ENCODE data around the gene NFS1. TPM values are rescaled to one million over a fixed set of nuclear protein-coding genes. Genes with fewer than 3 reads are reported as not detected.

Gene NFS1
- total and polyA plus RNA-seq, 2 experiments from 2014 or later, result 32.6 to 43.9 TPM

DNA sequence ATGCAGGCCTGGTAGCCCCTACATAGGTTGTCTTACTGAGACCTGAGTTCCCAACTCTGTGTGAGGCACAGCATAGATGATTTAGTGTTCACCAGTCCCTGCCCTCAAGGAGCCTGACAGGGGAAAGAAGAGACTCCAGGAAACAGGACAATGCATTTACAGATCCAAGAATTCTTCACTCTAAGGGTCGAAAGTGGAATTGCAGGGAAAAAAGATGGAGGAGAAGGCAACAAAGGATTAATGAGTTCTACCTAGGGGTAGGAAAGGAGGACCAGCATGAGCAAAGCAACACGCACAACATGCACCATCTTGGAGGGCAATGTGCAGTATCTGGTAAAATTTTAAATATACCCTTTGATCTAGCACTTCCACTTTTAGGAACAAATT lies 77.6 kb downstream of the NFS1 start:
- H3K27me3 ChIP-seq, result no peaks in the 10 kb centered on the region
- H3K4me1 ChIP-seq (ENCODE audit: low read depth), result peaks cover 10% of the 10 kb centered on the region
- H3K36me3 ChIP-seq, result peaks cover 18% of the 10 kb centered on the region
- no peak overlapping the region for H3K4me3 ChIP-seq
- H3K27ac ChIP-seq, result peak overlapping the region; percentile 9
- no peak for DNase-seq (ENCODE audit: low read depth in 1 of 2, low spot score in 1 of 2)
- TF ChIP-seq, protein P1, sequence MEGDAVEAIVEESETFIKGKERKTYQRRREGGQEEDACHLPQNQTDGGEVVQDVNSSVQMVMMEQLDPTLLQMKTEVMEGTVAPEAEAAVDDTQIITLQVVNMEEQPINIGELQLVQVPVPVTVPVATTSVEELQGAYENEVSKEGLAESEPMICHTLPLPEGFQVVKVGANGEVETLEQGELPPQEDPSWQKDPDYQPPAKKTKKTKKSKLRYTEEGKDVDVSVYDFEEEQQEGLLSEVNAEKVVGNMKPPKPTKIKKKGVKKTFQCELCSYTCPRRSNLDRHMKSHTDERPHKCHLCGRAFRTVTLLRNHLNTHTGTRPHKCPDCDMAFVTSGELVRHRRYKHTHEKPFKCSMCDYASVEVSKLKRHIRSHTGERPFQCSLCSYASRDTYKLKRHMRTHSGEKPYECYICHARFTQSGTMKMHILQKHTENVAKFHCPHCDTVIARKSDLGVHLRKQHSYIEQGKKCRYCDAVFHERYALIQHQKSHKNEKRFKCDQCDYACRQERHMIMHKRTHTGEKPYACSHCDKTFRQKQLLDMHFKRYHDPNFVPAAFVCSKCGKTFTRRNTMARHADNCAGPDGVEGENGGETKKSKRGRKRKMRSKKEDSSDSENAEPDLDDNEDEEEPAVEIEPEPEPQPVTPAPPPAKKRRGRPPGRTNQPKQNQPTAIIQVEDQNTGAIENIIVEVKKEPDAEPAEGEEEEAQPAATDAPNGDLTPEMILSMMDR (IDR thresholded peaks at IDR 0.05; ENCODE audit: low read depth, low read length), result no peak
- H3K9me3 ChIP-seq (ENCODE audit: low read depth), result no peaks in the 10 kb centered on the region

DNA sequence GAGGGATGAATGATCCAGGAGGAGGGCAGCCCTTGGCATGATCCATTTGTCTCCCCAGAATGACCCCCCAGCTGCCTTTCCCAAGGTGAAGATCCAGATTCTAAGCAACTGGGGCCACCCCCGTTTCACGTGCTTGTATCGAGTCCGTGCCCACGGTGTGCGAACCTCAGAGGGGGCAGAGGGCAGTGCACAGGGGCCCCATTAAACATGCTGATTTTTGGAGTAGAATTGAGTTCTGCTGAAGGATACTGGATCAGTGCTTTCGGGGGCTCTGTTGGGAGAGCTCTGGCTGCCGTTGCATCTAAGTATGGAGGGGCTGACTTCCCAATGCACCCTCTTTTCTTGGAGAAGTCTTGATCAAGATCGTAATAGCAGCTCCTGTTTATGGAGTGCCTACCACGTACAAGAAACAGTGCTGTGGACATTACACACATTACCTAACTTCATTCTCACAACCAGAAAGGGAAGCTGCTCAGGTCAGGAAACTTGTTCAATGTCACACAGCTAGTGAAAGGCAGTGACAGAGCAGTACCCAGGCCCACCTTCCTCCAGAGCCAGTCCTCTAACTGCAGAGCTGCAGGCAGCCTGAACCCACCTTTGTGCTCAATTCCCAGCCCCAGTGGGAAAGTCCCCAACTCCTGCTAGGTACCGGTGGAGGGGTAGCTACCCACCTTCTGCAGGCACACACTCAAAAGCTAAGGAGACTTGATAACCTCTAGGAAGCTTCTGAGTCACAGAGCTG lies 78.2 kb downstream of the NFS1 start:
- no peak overlapping the region for H3K4me3 ChIP-seq
- H3K27me3 ChIP-seq, result no peaks in the 10 kb centered on the region
- H3K4me1 ChIP-seq (ENCODE audit: low read depth), result peaks cover 10% of the 10 kb centered on the region
- H3K27ac ChIP-seq, result peak overlapping the region; percentile 9
- TF ChIP-seq, protein P1 (IDR thresholded peaks at IDR 0.05; ENCODE audit: low read depth, low read length), result no peak
- DNase-seq (ENCODE audit: low read depth in 1 of 2, low spot score in 1 of 2), result no peak
- no peaks in the 10 kb centered on the region for H3K9me3 ChIP-seq (ENCODE audit: low read depth)
- H3K36me3 ChIP-seq, result peaks cover 14% of the 10 kb centered on the region

DNA sequence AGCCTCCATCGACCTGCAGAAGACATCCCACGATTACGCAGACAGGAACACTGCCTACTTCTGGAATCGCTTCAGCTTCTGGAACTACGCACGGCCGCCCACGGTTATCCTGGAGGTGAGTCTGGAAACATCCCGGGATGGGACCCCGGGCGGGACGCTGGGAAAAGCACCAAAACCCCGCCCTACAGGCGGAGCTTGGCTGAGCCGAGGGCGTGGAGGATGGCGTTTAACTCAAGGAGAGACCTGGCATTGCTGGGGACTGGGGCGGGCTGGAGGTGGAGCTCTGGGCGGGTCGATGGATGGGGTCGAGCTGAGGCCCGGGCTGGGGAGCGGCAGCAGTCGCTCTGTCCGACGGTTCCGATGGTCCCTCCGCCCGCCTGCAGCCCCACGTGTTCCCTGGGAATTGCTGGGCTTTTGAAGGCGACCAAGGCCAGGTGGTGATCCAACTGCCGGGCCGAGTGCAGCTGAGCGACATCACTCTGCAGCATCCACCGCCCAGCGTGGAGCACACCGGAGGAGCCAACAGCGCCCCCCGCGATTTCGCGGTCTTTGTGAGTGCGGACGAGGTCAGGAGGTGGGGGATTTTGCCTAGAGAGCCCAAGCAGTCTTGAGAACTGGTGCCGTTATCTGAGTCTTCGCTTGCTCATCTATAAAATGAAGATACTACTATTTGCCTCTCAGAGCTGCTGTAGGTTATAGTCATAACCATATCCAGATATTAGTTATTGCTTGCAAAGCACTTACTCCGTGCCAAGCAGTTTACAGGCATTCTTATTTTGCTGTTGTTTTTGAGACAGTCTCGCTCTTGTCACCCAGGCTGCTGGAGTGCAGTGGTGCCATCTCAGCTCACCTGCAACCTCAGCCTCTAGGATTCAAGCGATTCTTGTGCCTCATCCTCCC lies 79.7 kb downstream of the NFS1 start:
- H3K4me1 ChIP-seq (ENCODE audit: low read depth), result peaks cover 10% of the 10 kb centered on the region
- H3K27me3 ChIP-seq, result no peaks in the 10 kb centered on the region
- H3K9me3 ChIP-seq (ENCODE audit: low read depth), result no peaks in the 10 kb centered on the region
- no peaks in the 10 kb centered on the region for H3K36me3 ChIP-seq
- peak overlapping the region; percentile 46 for H3K4me3 ChIP-seq
- TF ChIP-seq, protein P1 (IDR thresholded peaks at IDR 0.05; ENCODE audit: low read depth, low read length), result peak; percentile 53
- peak; percentile 86 to 93 for DNase-seq (ENCODE audit: low read depth in 1 of 2, low spot score in 1 of 2)
- H3K27ac ChIP-seq, result no peak overlapping the region

DNA sequence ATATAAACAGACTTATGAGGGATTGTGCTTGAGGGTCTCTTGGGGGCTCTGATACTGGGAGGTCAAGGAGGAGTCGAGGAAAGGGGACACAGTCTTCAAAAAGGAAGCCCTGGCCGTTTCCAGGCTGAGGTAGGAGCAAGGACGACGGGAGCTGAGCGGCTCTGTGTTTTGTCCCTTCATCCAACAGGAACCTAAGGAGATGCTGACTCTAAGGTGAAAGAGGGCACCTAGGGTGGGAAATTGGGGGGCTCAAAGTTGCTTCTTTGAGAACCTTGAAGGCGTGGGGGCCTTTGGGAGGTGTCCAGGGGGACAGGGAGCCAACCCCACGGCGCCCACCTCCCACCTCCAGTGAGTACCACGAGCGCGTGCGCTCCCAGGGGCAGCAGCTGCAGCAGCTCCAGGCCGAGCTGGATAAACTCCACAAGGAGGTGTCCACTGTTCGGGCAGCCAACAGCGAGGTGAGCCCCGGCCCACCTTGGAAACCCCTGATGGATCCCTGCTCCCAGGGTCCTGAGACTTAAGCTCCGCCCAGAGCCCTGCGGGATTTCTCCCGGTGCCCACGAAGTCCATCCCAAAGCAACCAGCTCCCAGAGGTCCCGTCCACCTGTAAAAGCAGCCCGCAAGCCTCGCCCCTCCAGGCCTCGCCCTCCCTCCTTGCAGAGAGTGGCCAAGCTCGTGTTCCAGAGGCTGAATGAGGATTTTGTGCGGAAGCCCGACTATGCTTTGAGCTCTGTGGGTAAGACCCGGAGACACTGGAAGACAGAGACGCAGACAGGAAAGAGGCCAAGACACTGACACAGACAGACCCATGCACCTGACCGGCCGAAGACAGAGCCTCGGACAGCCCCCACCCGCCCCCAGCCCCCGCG lies 80.7 kb downstream of the NFS1 start:
- TF ChIP-seq, protein P1 (IDR thresholded peaks at IDR 0.05; ENCODE audit: low read depth, low read length), result no peak
- Histone ChIP-seq H3K36me3 (no peaks in the 10 kb centered on the region), H3K27me3 (no peaks in the 10 kb centered on the region), H3K9me3 (ENCODE audit: low read depth) (no peaks in the 10 kb centered on the region), H3K4me1 (ENCODE audit: low read depth) (peaks cover 10% of the 10 kb centered on the region), H3K27ac (peak overlapping the region; percentile 66), H3K4me3 (peak overlapping the region; percentile 46)
- peak; percentile 23 to 32 for DNase-seq (ENCODE audit: low read depth in 1 of 2, low spot score in 1 of 2)

Other genes starting within 250 kb of the NFS1 start
- 32.3 and 61.5 TPM in 2 replicates for gene CEP250, start 243.8 kb downstream of the NFS1 start, total RNA-seq
- 39.1 and 49.1 TPM in 2 replicates for gene CEP250, start 243.8 kb downstream of the NFS1 start, polyA plus RNA-seq
- gene C20orf173, start 169.7 kb downstream of the NFS1 start, total RNA-seq, result not detected in 2 replicates
- not detected in 2 replicates for gene C20orf173, start 169.7 kb downstream of the NFS1 start, polyA plus RNA-seq
- gene ERGIC3, start 157.3 kb downstream of the NFS1 start, total RNA-seq, result 213 and 254 TPM in 2 replicates
- 170 and 179 TPM in 2 replicates for gene ERGIC3, start 157.3 kb downstream of the NFS1 start, polyA plus RNA-seq
- 12.8 and 44.6 TPM in 2 replicates for gene SPAG4, start 83.5 kb downstream of the NFS1 start, total RNA-seq
- 27.9 and 107 TPM in 2 replicates for gene SPAG4, start 83.5 kb downstream of the NFS1 start, polyA plus RNA-seq
- gene CPNE1, start 34.5 kb downstream of the NFS1 start, total RNA-seq, result 172 and 355 TPM in 2 replicates
- gene CPNE1, start 34.5 kb downstream of the NFS1 start, polyA plus RNA-seq, result 225 and 377 TPM in 2 replicates
- gene RBM12, start 34.5 kb downstream of the NFS1 start, total RNA-seq, result 38.5 and 43.3 TPM in 2 replicates
- gene RBM12, start 34.5 kb downstream of the NFS1 start, polyA plus RNA-seq, result 28.8 and 29.1 TPM in 2 replicates
- gene ROMO1, start 53 bp upstream of the NFS1 start, total RNA-seq, result 205 and 356 TPM in 2 replicates
- gene ROMO1, start 53 bp upstream of the NFS1 start, polyA plus RNA-seq, result 646 and 743 TPM in 2 replicates
- 235 and 299 TPM in 2 replicates for gene RBM39, start 42.9 kb upstream of the NFS1 start, total RNA-seq
- 202 and 214 TPM in 2 replicates for gene RBM39, start 42.9 kb upstream of the NFS1 start, polyA plus RNA-seq
- gene PHF20, start 72.7 kb upstream of the NFS1 start, total RNA-seq, result 42.0 and 42.6 TPM in 2 replicates
- gene PHF20, start 72.7 kb upstream of the NFS1 start, polyA plus RNA-seq, result 44.6 and 49.6 TPM in 2 replicates